Ishikawa (cell line): ENCODE measurements around the gene PIP4P1.

ENCODE experiments used
- CEBPB ChIP-seq: IDR thresholded peaks from 2 replicates; pipeline ENCODE4 v1.6.1; 2012
- CREB1 ChIP-seq: IDR thresholded peaks from 2 replicates; pipeline ENCODE4 v1.6.1; 2012; ENCODE audit warnings: low read depth
- EGR1 ChIP-seq: IDR thresholded peaks from 2 replicates; pipeline ENCODE4 v1.6.1; 2012
- EP300 ChIP-seq: IDR thresholded peaks from 2 replicates; pipeline ENCODE4 v1.6.1; 2012; ENCODE audit warnings: borderline replicate concordance
- FOXM1 ChIP-seq: IDR thresholded peaks from 2 replicates; pipeline ENCODE4 v1.6.1; 2012; ENCODE audit warnings: low read depth, borderline replicate concordance
- MAX ChIP-seq: IDR thresholded peaks from 2 replicates; pipeline ENCODE4 v1.6.1; 2012
- NFIC ChIP-seq: IDR thresholded peaks from 2 replicates; pipeline ENCODE4 v1.6.1; 2012
- RAD21 ChIP-seq: IDR thresholded peaks from 2 replicates; pipeline ENCODE4 v1.6.1; 2012; ENCODE audit warnings: low read depth
- REST ChIP-seq: IDR thresholded peaks from 2 replicates; pipeline ENCODE4 v1.6.1; 2012; ENCODE audit warnings: low read depth, mild to moderate bottlenecking
- TAF1 ChIP-seq: IDR thresholded peaks from 2 replicates; pipeline ENCODE4 v1.6.1; 2012; ENCODE audit warnings: low read depth, mild to moderate bottlenecking
- TCF12 ChIP-seq: IDR thresholded peaks from 2 replicates; pipeline ENCODE4 v1.6.1; 2012; ENCODE audit warnings: low read depth
- TEAD4 ChIP-seq: IDR thresholded peaks from 2 replicates; pipeline ENCODE4 v1.6.1; 2012
- USF1 ChIP-seq: IDR thresholded peaks from 2 replicates; pipeline ENCODE4 v1.6.1; 2012
- YY1 ChIP-seq: IDR thresholded peaks from 2 replicates; pipeline ENCODE4 v1.6.1; 2012; ENCODE audit warnings: low read depth
- ZBTB7A ChIP-seq: IDR thresholded peaks from 2 replicates; pipeline ENCODE4 v1.6.1; 2012; ENCODE audit warnings: low read depth

Gene PIP4P1

GRCh38 chr14:20461225-20462141, at the start of gene PIP4P1:
Gene PIP4P1 (minus strand): TSS chr14:20461434. CDS start chr14:20461325, 109 bp downstream.
- no peak for TF ChIP-seq TEAD4
- TF ChIP-seq EGR1: no peak
- TF ChIP-seq TCF12: peak; percentile 49; the same call in 1 of the 2 replicates
- TF ChIP-seq RAD21: no peak
- peak; percentile 56 for TF ChIP-seq CREB1
- TF ChIP-seq TAF1: peak; percentile 22; the same call in 1 of the 2 replicates
- TF ChIP-seq ZBTB7A: no peak
- TF ChIP-seq EP300: peak; percentile 16; the same call in 1 of the 2 replicates
- no peak for TF ChIP-seq NFIC
- no peak for TF ChIP-seq REST
- TF ChIP-seq FOXM1: peak; percentile 85
- TF ChIP-seq YY1: peak; percentile 50
- TF ChIP-seq CEBPB: peak; percentile 86
- TF ChIP-seq MAX: peak; percentile 97
- peak; percentile 99 for TF ChIP-seq USF1

- TF ChIP-seq EP300 (no peak), YY1 (no peak), NFIC (no peak), CREB1 (no peak), RAD21 (no peak), REST (no peak), EGR1 (no peak), FOXM1 (no peak), TAF1 (no peak), TEAD4 (no peak), USF1 (no peak), TCF12 (no peak), ZBTB7A (no peak), CEBPB (no peak), MAX (no peak)
These were observed 47.1 kb upstream of the PIP4P1 start for GRCh38 chr14:20508367-20508766.

GRCh38 chr14:20503898-20504297, 42.7 kb upstream of the PIP4P1 start:
- TF ChIP-seq RAD21 (no peak), REST (no peak), EP300 (no peak), ZBTB7A (no peak), CEBPB (no peak), TAF1 (no peak), EGR1 (no peak), TCF12 (no peak), CREB1 (no peak), TEAD4 (no peak), YY1 (no peak), USF1 (no peak), FOXM1 (no peak), NFIC (no peak), MAX (no peak)
